DOHH2 (cell line): ENCODE measurements around the gene TRIM22.

Experiments
- H3F3A ChIP-seq: fragments of 200-600 bp; sonication (generic), shearing (Covaris generic); 2 replicates; pipeline ENCODE4 v1.6.0; 2016; ENCODE audit warnings: antibody characterized with exemption, mild to moderate bottlenecking; ENCODE audit not compliant: control insufficient read depth, insufficient read depth
- H3K27ac ChIP-seq: fragments of 200-600 bp; sonication (generic); 2 replicates; pipeline ENCODE4 v1.5.1; 2014; ENCODE audit warnings: low read depth, mild to moderate bottlenecking, low read length, moderate library complexity
- H3K27me3 ChIP-seq: fragments of 200-600 bp; sonication (generic); 2 replicates; pipeline ENCODE4 v1.6.1; 2014; ENCODE audit warnings: mild to moderate bottlenecking, low read length, mixed read lengths; ENCODE audit not compliant: control insufficient read depth
- H3K36me3 ChIP-seq: fragments of 200-600 bp; sonication (generic); 2 replicates; pipeline ENCODE4 v1.6.1; 2014; ENCODE audit warnings: mild to moderate bottlenecking, low read length, moderate library complexity, mixed read lengths; ENCODE audit not compliant: control insufficient read depth
- H3K4me1 ChIP-seq: fragments of 200-600 bp; sonication (generic); 2 replicates; pipeline ENCODE4 v1.6.1; 2014; ENCODE audit warnings: mild to moderate bottlenecking, low read length, mixed read lengths; ENCODE audit not compliant: control insufficient read depth
- H3K4me2 ChIP-seq: fragments of 200-600 bp; sonication (generic); 2 replicates; pipeline ENCODE4 v1.6.0; 2014; ENCODE audit warnings: mild to moderate bottlenecking, low read length, moderate library complexity
- H3K4me3 ChIP-seq: fragments of 200-600 bp; sonication (generic); 2 replicates; pipeline ENCODE4 v1.5.1; 2014; ENCODE audit warnings: mild to moderate bottlenecking, low read length, mixed read lengths
- H3K79me2 ChIP-seq: fragments of 200-600 bp; sonication (generic); 2 replicates; pipeline ENCODE4 v1.6.1; 2014; ENCODE audit warnings: mild to moderate bottlenecking, low read length, mixed read lengths; ENCODE audit not compliant: control insufficient read depth
- H3K9me2 ChIP-seq: fragments of 200-600 bp; sonication (generic); replicated peaks from 2 replicates; pipeline ENCODE4 v1.6.1; 2014; ENCODE audit warnings: mild to moderate bottlenecking, low read length, mixed read lengths; ENCODE audit not compliant: control insufficient read depth
- H3K9me3 ChIP-seq: fragments of 200-600 bp; sonication (generic); 2 replicates; pipeline ENCODE4 v1.6.1; 2014; ENCODE audit warnings: antibody characterized with exemption, low read length, mixed read lengths; ENCODE audit not compliant: control insufficient read depth, insufficient read depth
- H4K20me1 ChIP-seq: fragments of 200-600 bp; sonication (generic); 2 replicates; pipeline ENCODE4 v1.6.0; 2014; ENCODE audit warnings: low read depth, mild to moderate bottlenecking, antibody characterized with exemption, low read length, moderate library complexity; ENCODE audit not compliant: control insufficient read depth, insufficient read depth
- CTCF ChIP-seq: fragments of 200-600 bp; sonication (generic); IDR thresholded peaks from one replicate; pipeline ENCODE4 v1.5.1; 2014; ENCODE audit warnings: antibody characterized with exemption, mild to moderate bottlenecking, low read depth, low read length; ENCODE audit not compliant: poor library complexity, severe bottlenecking
- EZH2phosphoT487 ChIP-seq: fragments of 200-600 bp; sonication (generic); IDR thresholded peaks from 2 replicates; pipeline ENCODE4 v1.6.1; 2017; ENCODE audit warnings: borderline replicate concordance, mild to moderate bottlenecking, antibody characterized with exemption, low read length, moderate library complexity, mixed read lengths

The TRIM22 gene

GRCh38 chr11:5722622-5723021, 33.0 kb downstream of the TRIM22 start:
- Histone ChIP-seq H3K36me3 (no peaks in the 10 kb centered on the region), H3K9me3 (no peaks in the 10 kb centered on the region), H3K9me2 (no peaks in the 10 kb centered on the region), H3K79me2 (no peaks in the 10 kb centered on the region), H4K20me1 (no peaks in the 10 kb centered on the region), H3K4me2 (no peak overlapping the region), H3K27me3 (peaks cover 3% of the 10 kb centered on the region; the same call in 1 of the 2 replicates), H3F3A (no peaks in the 10 kb centered on the region), H3K4me3 (no peak overlapping the region), H3K27ac (no peak overlapping the region), H3K4me1 (no peaks in the 10 kb centered on the region)
- TF ChIP-seq CTCF: no peak
- TF ChIP-seq EZH2phosphoT487: no peak

GRCh38 chr11:5726351-5726750, 36.8 kb downstream of the TRIM22 start:
- H3K27ac ChIP-seq: no peak overlapping the region
- no peaks in the 10 kb centered on the region for H3K4me1 ChIP-seq
- no peak overlapping the region for H3K4me2 ChIP-seq
- no peaks in the 10 kb centered on the region for H3K79me2 ChIP-seq
- H3K4me3 ChIP-seq: no peak overlapping the region
- H3K9me3 ChIP-seq: no peaks in the 10 kb centered on the region
- no peaks in the 10 kb centered on the region for H3K36me3 ChIP-seq
- no peaks in the 10 kb centered on the region for H3K9me2 ChIP-seq
- peaks cover 3% of the 10 kb centered on the region; the same call in 1 of the 2 replicates for H3K27me3 ChIP-seq
- no peaks in the 10 kb centered on the region for H3F3A ChIP-seq
- TF ChIP-seq CTCF (no peak), EZH2phosphoT487 (no peak)
- no peaks in the 10 kb centered on the region for H4K20me1 ChIP-seq

GRCh38 chr11:5727691-5728090, 38.1 kb downstream of the TRIM22 start:
- Histone ChIP-seq H3K4me2 (no peak overlapping the region), H3K79me2 (no peaks in the 10 kb centered on the region), H3K4me1 (no peaks in the 10 kb centered on the region), H3F3A (no peaks in the 10 kb centered on the region), H4K20me1 (no peaks in the 10 kb centered on the region), H3K4me3 (no peak overlapping the region), H3K9me3 (no peaks in the 10 kb centered on the region), H3K36me3 (no peaks in the 10 kb centered on the region), H3K27ac (no peak overlapping the region), H3K9me2 (no peaks in the 10 kb centered on the region), H3K27me3 (peaks cover 3% of the 10 kb centered on the region; the same call in 1 of the 2 replicates)
- TF ChIP-seq EZH2phosphoT487 (no peak), CTCF (no peak)
